Natural killer cell treated with Interleukin-12 subunit alpha and Interleukin-12 subunit beta and Interleukin-15 and Interleukin-18, amount 100 ng/mL, for 72 hours (primary cell): Measurements from ENCODE around the gene PLA2G4E. TPM values are rescaled to one million over a fixed set of nuclear protein-coding genes. Genes with fewer than 3 reads are reported as not detected.

Source experiments
- ATAC-seq, 2 donors: fragments of 150-1000 bp; cut with Tn5 transposase in 1 of 2; sonication (Bioruptor Pico), chemical (Tn5 transposase) in 1 of 2; 2 replicates each; pipeline ENCODE4 v1.10.0; 2021
- DNase-seq: peaks from one replicate; pipeline ENCODE4 v3.0.0; 2022; ENCODE audit warnings: low spot score
- H3K27ac Mint-ChIP-seq, 2 donors: 1 replicate in 1 of 2; 2 replicates in 1 of 2; pipeline ENCODE4 v1.8.0; 2022; ENCODE audit warnings: mixed read lengths in 2 of 2, mild to moderate bottlenecking in 1 of 2, moderate library complexity in 1 of 2
- H3K27me3 Mint-ChIP-seq, 2 donors: 1 replicate in 1 of 2; 2 replicates in 1 of 2; pipeline ENCODE4 v1.8.0; 2022; ENCODE audit warnings: mixed read lengths in 2 of 2
- H3K36me3 Mint-ChIP-seq: one replicate; pipeline ENCODE4 v1.8.0; 2022; ENCODE audit warnings: mixed read lengths
- H3K4me1 Mint-ChIP-seq, 2 donors: 1 replicate in 1 of 2; 2 replicates in 1 of 2; pipeline ENCODE4 v1.8.0; 2022; ENCODE audit warnings: low read depth in 2 of 2, mixed read lengths in 2 of 2, mild to moderate bottlenecking in 1 of 2
- H3K4me3 Mint-ChIP-seq: one replicate; pipeline ENCODE4 v1.8.0; 2022; ENCODE audit warnings: mixed read lengths
- H3K9me3 Mint-ChIP-seq: 2 replicates; pipeline ENCODE4 v1.8.0; 2022; ENCODE audit warnings: mixed read lengths
- total RNA-seq, 2 donors: library from RNA; stranded (reverse); gene quantifications; one replicate each; pipeline ENCODE4 v1.2.3, GENCODE V29; 2022

The PLA2G4E gene
- total RNA-seq, 2 donors from 2014 or later = not detected

GRCh38 chr15:41966920-41967465 lies 53.8 kb downstream of the PLA2G4E start:
- DNase-seq (no peak), ATAC-seq (no peak)
- Mint-ChIP-seq H3K27me3 (no peaks in the 10 kb centered on the region), H3K4me1 (peaks cover 38 to 50% of the 10 kb centered on the region in 2 donors), H3K9me3 (no peaks in the 10 kb centered on the region), H3K27ac (peak overlapping the region; percentile 32 to 80), H3K4me3 (no peak overlapping the region), H3K36me3 (peaks cover 2% of the 10 kb centered on the region)

- Mint-ChIP-seq H3K9me3 (no peaks in the 10 kb centered on the region), H3K27me3 (no peaks in the 10 kb centered on the region), H3K4me1 (peaks cover 40 to 54% of the 10 kb centered on the region in 2 donors), H3K4me3 (no peak overlapping the region), H3K36me3 (peaks cover 6% of the 10 kb centered on the region), H3K27ac (peak overlapping the region; percentile 23 to 80)
- no peak for DNase-seq
- ATAC-seq = no peak
Observed at GRCh38 chr15:41966414-41966812, 54.4 kb downstream of the PLA2G4E start.

GRCh38 chr15:41965441-41966413 lies 55.1 kb downstream of the PLA2G4E start:
- ATAC-seq (no peak), DNase-seq (no peak)
- peak overlapping the region; percentile 23 to 80 for H3K27ac Mint-ChIP-seq
- peaks cover 6% of the 10 kb centered on the region for H3K36me3 Mint-ChIP-seq
- no peak overlapping the region for H3K4me3 Mint-ChIP-seq
- H3K9me3 Mint-ChIP-seq = no peaks in the 10 kb centered on the region
- no peaks in the 10 kb centered on the region for H3K27me3 Mint-ChIP-seq
- peaks cover 37 to 47% of the 10 kb centered on the region in 2 donors for H3K4me1 Mint-ChIP-seq

GRCh38 chr15:41961595-41962202 lies 59.1 kb downstream of the PLA2G4E start:
- no peak for ATAC-seq
- Mint-ChIP-seq H3K36me3 (peaks cover 6% of the 10 kb centered on the region), H3K27ac (no peak overlapping the region)

GRCh38 chr15:41961001-41961518 lies 59.8 kb downstream of the PLA2G4E start:
- ATAC-seq (no peak), DNase-seq (no peak)
- Mint-ChIP-seq H3K36me3 (peaks cover 6% of the 10 kb centered on the region), H3K27me3 (no peaks in the 10 kb centered on the region), H3K4me3 (no peak overlapping the region), H3K27ac (no peak overlapping the region), H3K4me1 (peaks cover 15 to 30% of the 10 kb centered on the region in 2 donors), H3K9me3 (no peaks in the 10 kb centered on the region)

More at GRCh38 chr15:41961595-41962202, 59.1 kb downstream of the PLA2G4E start:
- H3K4me3 Mint-ChIP-seq = no peak overlapping the region
- H3K9me3 Mint-ChIP-seq = no peaks in the 10 kb centered on the region
- H3K4me1 Mint-ChIP-seq = peaks cover 20 to 32% of the 10 kb centered on the region in 2 donors
- no peaks in the 10 kb centered on the region for H3K27me3 Mint-ChIP-seq
- DNase-seq = no peak

GRCh38 chr15:41958002-41958420 lies 62.8 kb downstream of the PLA2G4E start:
- Mint-ChIP-seq H3K4me1 (peaks cover 12 to 26% of the 10 kb centered on the region in 2 donors), H3K36me3 (peaks cover 6% of the 10 kb centered on the region), H3K27ac (peak overlapping the region in 1 of 2 donors; percentile 64), H3K4me3 (peak overlapping the region; percentile 48), H3K27me3 (no peaks in the 10 kb centered on the region), H3K9me3 (no peaks in the 10 kb centered on the region)
- ATAC-seq (no peak), DNase-seq (no peak)

GRCh38 chr15:41957021-41957897 lies 63.6 kb downstream of the PLA2G4E start:
- Mint-ChIP-seq H3K4me3 (peak overlapping the region; percentile 48), H3K27ac (peak overlapping the region; percentile 54 to 64), H3K9me3 (no peaks in the 10 kb centered on the region), H3K36me3 (peaks cover 6% of the 10 kb centered on the region), H3K27me3 (no peaks in the 10 kb centered on the region), H3K4me1 (peaks cover 12 to 26% of the 10 kb centered on the region in 2 donors)
- ATAC-seq = peak; percentile 60 to 93
- DNase-seq = no peak

GRCh38 chr15:41955807-41956525 lies 64.9 kb downstream of the PLA2G4E start:
- no peak for ATAC-seq
- no peaks in the 10 kb centered on the region for H3K27me3 Mint-ChIP-seq
- H3K4me3 Mint-ChIP-seq = no peak overlapping the region
- H3K4me1 Mint-ChIP-seq = peaks cover 7 to 19% of the 10 kb centered on the region in 2 donors
- no peaks in the 10 kb centered on the region for H3K36me3 Mint-ChIP-seq
- H3K27ac Mint-ChIP-seq = no peak overlapping the region
- H3K9me3 Mint-ChIP-seq = no peaks in the 10 kb centered on the region
- DNase-seq = no peak

GRCh38 chr15:41955100-41955499 lies 65.7 kb downstream of the PLA2G4E start:
- no peak for DNase-seq
- Mint-ChIP-seq H3K4me1 (peaks cover 7 to 19% of the 10 kb centered on the region in 2 donors), H3K27me3 (no peaks in the 10 kb centered on the region), H3K4me3 (no peak overlapping the region), H3K9me3 (no peaks in the 10 kb centered on the region), H3K36me3 (no peaks in the 10 kb centered on the region), H3K27ac (no peak overlapping the region)
- no peak for ATAC-seq

- ATAC-seq (no peak), DNase-seq (no peak)
Observed at GRCh38 chr15:41954036-41954435, 66.8 kb downstream of the PLA2G4E start.

GRCh38 chr15:41952013-41952563 lies 68.8 kb downstream of the PLA2G4E start:
- H3K36me3 Mint-ChIP-seq = no peaks in the 10 kb centered on the region
- peaks cover 0 to 8% of the 10 kb centered on the region in 2 donors for H3K4me1 Mint-ChIP-seq
- H3K9me3 Mint-ChIP-seq = no peaks in the 10 kb centered on the region
- no peak overlapping the region for H3K4me3 Mint-ChIP-seq
- DNase-seq = no peak
- ATAC-seq = no peak
- no peak overlapping the region for H3K27ac Mint-ChIP-seq
- no peaks in the 10 kb centered on the region for H3K27me3 Mint-ChIP-seq

More at GRCh38 chr15:41954036-41954435, 66.8 kb downstream of the PLA2G4E start:
- H3K4me3 Mint-ChIP-seq = no peak overlapping the region
- H3K27ac Mint-ChIP-seq = no peak overlapping the region
- H3K9me3 Mint-ChIP-seq = no peaks in the 10 kb centered on the region
- H3K4me1 Mint-ChIP-seq = peaks cover 7 to 19% of the 10 kb centered on the region in 2 donors
- no peaks in the 10 kb centered on the region for H3K27me3 Mint-ChIP-seq
- no peaks in the 10 kb centered on the region for H3K36me3 Mint-ChIP-seq

GRCh38 chr15:41951571-41951970 lies 69.3 kb downstream of the PLA2G4E start:
- no peak overlapping the region for H3K4me3 Mint-ChIP-seq
- no peaks in the 10 kb centered on the region for H3K27me3 Mint-ChIP-seq
- peaks cover 0 to 2% of the 10 kb centered on the region in 2 donors for H3K4me1 Mint-ChIP-seq
- ATAC-seq (no peak), DNase-seq (no peak)
- no peaks in the 10 kb centered on the region for H3K36me3 Mint-ChIP-seq
- no peak overlapping the region for H3K27ac Mint-ChIP-seq
- H3K9me3 Mint-ChIP-seq = no peaks in the 10 kb centered on the region
